LNCaP clone FGC (cell line): ENCODE data around the gene KIF25.
"Not testable (repeated sequence)": the region's sequence is repeated elsewhere in the genome, so short reads cannot be mapped to it uniquely, and the experiment has no call there.

ENCODE experiments used
- DNase-seq: peaks from one replicate; pipeline ENCODE4 v3.0.0-alpha.2; 2011; ENCODE audit warnings: low read depth
- H3K4me3 ChIP-seq: 2 replicates; pipeline ENCODE4 v1.5.1; 2011; ENCODE audit warnings: mild to moderate bottlenecking, low read depth, low read length, control low read depth
- CTCF ChIP-seq: IDR thresholded peaks from 2 replicates; pipeline ENCODE4 v1.5.1; 2012; ENCODE audit warnings: mild to moderate bottlenecking; ENCODE audit not compliant: control insufficient read depth, insufficient read depth; ENCODE audit errors: extremely low read depth

The KIF25 gene

GRCh38 chr6:167974640-167975344 lies 22.7 kb upstream of the KIF25 start:
- no peak for TF ChIP-seq CTCF
- H3K4me3 ChIP-seq, result no peak overlapping the region
- DNase-seq, result peak; percentile 49

- H3K4me3 ChIP-seq, result no peak overlapping the region
- TF ChIP-seq CTCF, result no peak
- no peak for DNase-seq
These were observed 22.0 kb upstream of the KIF25 start for GRCh38 chr6:167975458-167975857.

GRCh38 chr6:167976116-167976657 lies 21.3 kb upstream of the KIF25 start:
- not testable (repeated sequence) for DNase-seq, H3K4me3 ChIP-seq

- no peak overlapping the region for H3K4me3 ChIP-seq
- no peak for DNase-seq
- no peak for TF ChIP-seq CTCF
These were observed 20.8 kb upstream of the KIF25 start for GRCh38 chr6:167976708-167977107.

GRCh38 chr6:167977717-167978467 lies 19.6 kb upstream of the KIF25 start:
- no peak for TF ChIP-seq CTCF
- H3K4me3 ChIP-seq, result no peak overlapping the region
- no peak for DNase-seq

- no peak for DNase-seq
- TF ChIP-seq CTCF, result no peak
- H3K4me3 ChIP-seq, result no peak overlapping the region
These were observed 18.9 kb upstream of the KIF25 start for GRCh38 chr6:167978607-167979006.

- no peak for TF ChIP-seq CTCF
- no peak overlapping the region for H3K4me3 ChIP-seq
- DNase-seq, result no peak
These were observed 17.9 kb upstream of the KIF25 start for GRCh38 chr6:167979436-167980139.
